Caco-2 (cell line): ENCODE results near the gene DCST1. TPM values are rescaled to one million over a fixed set of nuclear protein-coding genes. Genes with fewer than 3 reads are reported as not detected.

ENCODE experiments used
- BruUV-seq: library from RNA; stranded (reverse); fragments of 400-500 nt; replicated peaks from 2 replicates; lab custom pipeline; 2021; lab: Mats Ljungman, UMichigan
- CTCF ChIA-PET: fragments of 300-600 bp; sonication (Branson Sonifier 250); formaldehyde crosslinking; loops from one replicate; lab custom pipeline; 2022; ENCODE audit warnings: antibody characterized with exemption; lab: Charles Lee
- POLR2A ChIA-PET: fragments of 300-600 bp; sonication (Branson Sonifier 250); formaldehyde crosslinking; loops from one replicate; lab custom pipeline; 2022; ENCODE audit warnings: antibody characterized with exemption; lab: Charles Lee
- DNase-seq, 2 experiments: peaks; one replicate each; pipeline versions ENCODE4 v3.0.0 to v3.0.0-alpha.2; 2020 to 2022
- H3K27me3 ChIP-seq: replicated peaks from 2 replicates; pipeline ENCODE4 v1.6.0; 2011; ENCODE audit warnings: low read length; ENCODE audit not compliant: control insufficient read depth, insufficient read depth
- H3K36me3 ChIP-seq: 2 replicates; pipeline ENCODE4 v1.5.1; 2011; ENCODE audit warnings: low read length; ENCODE audit not compliant: control insufficient read depth, insufficient read depth
- H3K4me1 ChIP-seq: fragments of 250-450 bp; sonication (Bioruptor Pico); 2 replicates; pipeline ENCODE4 v1.5.1; 2020; ENCODE audit warnings: mild to moderate bottlenecking
- H3K4me3 ChIP-seq: 2 replicates; pipeline ENCODE4 v1.5.1; 2011; ENCODE audit warnings: low read depth, mild to moderate bottlenecking, control low read depth, low read length
- H3K9me3 ChIP-seq: fragments of 250-450 bp; sonication (Bioruptor Pico); 2 replicates; pipeline ENCODE4 v1.5.1; 2020; ENCODE audit warnings: mild to moderate bottlenecking, moderate library complexity
- H3K27ac Mint-ChIP-seq: one replicate; pipeline ENCODE4 v1.8.0; 2022; ENCODE audit warnings: mixed read lengths; ENCODE audit not compliant: unreplicated experiment
- H3K27me3 Mint-ChIP-seq: one replicate; pipeline ENCODE4 v1.8.0; 2022; ENCODE audit warnings: mixed read lengths; ENCODE audit not compliant: insufficient read depth, unreplicated experiment
- H3K36me3 Mint-ChIP-seq: one replicate; pipeline ENCODE4 v1.8.0; 2022; ENCODE audit warnings: mild to moderate bottlenecking, mixed read lengths; ENCODE audit not compliant: insufficient read depth, unreplicated experiment
- H3K4me1 Mint-ChIP-seq: one replicate; pipeline ENCODE4 v1.8.0; 2022; ENCODE audit warnings: low read depth, mixed read lengths; ENCODE audit not compliant: unreplicated experiment
- H3K4me3 Mint-ChIP-seq: one replicate; pipeline ENCODE4 v1.8.0; 2022; ENCODE audit warnings: mild to moderate bottlenecking, moderate library complexity, mixed read lengths; ENCODE audit not compliant: unreplicated experiment
- H3K9me3 Mint-ChIP-seq: one replicate; pipeline ENCODE4 v1.8.0; 2022; ENCODE audit warnings: mixed read lengths; ENCODE audit not compliant: unreplicated experiment
- CTCF ChIP-seq, 2 experiments: fragments of 200-600 bp in 1 of 2; IDR thresholded peaks; 1 replicate in 1 of 2; 2 replicates in 1 of 2; pipeline versions ENCODE4 v1.5.1 to v1.8.0; 2011 to 2022; ENCODE audit warnings: antibody characterized with exemption in 1 of 2, control low read depth in 1 of 2, inconsistent platforms in 1 of 2, low read depth in 1 of 2, low read length in 1 of 2, mild to moderate bottlenecking in 1 of 2, moderate library complexity in 1 of 2; ENCODE audit not compliant: insufficient read depth in 1 of 2, severe bottlenecking in 1 of 2, unreplicated experiment in 1 of 2
- intact Hi-C: fragments of 100-400 bp; cut with micrococcal nuclease; formaldehyde crosslinking; loops from one replicate; pipeline ENCODE4 v1.10.0; 2022; ENCODE audit not compliant: unreplicated experiment
- total RNA-seq: library from RNA; stranded (reverse); gene quantifications from 2 replicates; pipeline ENCODE4 v1.2.3, GENCODE V29; 2022

The DCST1 gene
- total RNA-seq, 1 experiment from 2014 or later: not detected

GRCh38 chr1:155085504-155086127, 52.0 kb downstream of the DCST1 start:
- Mint-ChIP-seq H3K9me3 (no peaks in the 10 kb centered on the region), H3K4me1 (peaks cover 8% of the 10 kb centered on the region), H3K27ac (peak overlapping the region; percentile 83), H3K36me3 (peaks cover 14% of the 10 kb centered on the region), H3K27me3 (peaks cover 11% of the 10 kb centered on the region), H3K4me3 (peak overlapping the region; percentile 94)
- Histone ChIP-seq H3K36me3 (no peaks in the 10 kb centered on the region), H3K27me3 (0 out of 2 replicates have a peak, but pooled peaks cover 2% of the 10 kb centered on the region), H3K9me3 (no peaks in the 10 kb centered on the region), H3K4me3 (peak overlapping the region; percentile 64), H3K4me1 (peaks cover 28% of the 10 kb centered on the region)
- CTCF ChIA-PET: interaction anchor here (0.6 to 2.5 kb wide), 17 partner anchors 10 to 130 kb away, joined by 3 to 39 read pairs (median 7); partner anchors contain the start of genes ADAM15, EFNA4, FLAD1 and KRTCAP2
- POLR2A ChIA-PET: interaction anchor here (0.7 to 1.4 kb wide), 3 partner anchors 45 to 112 kb away, joined by 3 to 7 read pairs (median 6); partner anchors contain the start of gene KRTCAP2
- intact Hi-C loops: loop anchor here (10.0 kb wide), 2 partner anchors 211 to 421 kb away; partner anchors contain the start of gene KCNN3
- no peak for TF ChIP-seq CTCF (IDR thresholded peaks at IDR 0.05; ENCODE audit: insufficient read depth in 1 of 2, low read depth in 1 of 2, low read length in 1 of 2, severe bottlenecking in 1 of 2, unreplicated experiment in 1 of 2)
- DNase-seq: peak; percentile 51 to 70
- no TSS peak for BruUV-seq

GRCh38 chr1:155086128-155086741, 52.6 kb downstream of the DCST1 start:
- peak overlapping the region; percentile 94 for H3K4me3 Mint-ChIP-seq
- H3K4me1 ChIP-seq: peaks cover 27% of the 10 kb centered on the region

More at GRCh38 chr1:155086128-155086741, 52.6 kb downstream of the DCST1 start:
- peak; percentile 97 to 98 for TF ChIP-seq CTCF (IDR thresholded peaks at IDR 0.05; ENCODE audit: insufficient read depth in 1 of 2, low read depth in 1 of 2, low read length in 1 of 2, severe bottlenecking in 1 of 2, unreplicated experiment in 1 of 2)
- Mint-ChIP-seq H3K36me3 (peaks cover 13% of the 10 kb centered on the region), H3K9me3 (no peaks in the 10 kb centered on the region), H3K27ac (no peak overlapping the region), H3K4me1 (peaks cover 9% of the 10 kb centered on the region), H3K27me3 (peaks cover 11% of the 10 kb centered on the region)
- POLR2A ChIA-PET: no interaction called here
- Histone ChIP-seq H3K36me3 (no peaks in the 10 kb centered on the region), H3K9me3 (no peaks in the 10 kb centered on the region), H3K27me3 (0 out of 2 replicates have a peak, but pooled peaks cover 2% of the 10 kb centered on the region), H3K4me3 (peak overlapping the region; percentile 64)
- CTCF ChIA-PET: interaction anchor here (2.1 to 2.5 kb wide), 3 partner anchors 22 to 87 kb away, joined by 18 to 39 read pairs (median 27); partner anchors contain the start of genes EFNA4 and KRTCAP2
- intact Hi-C loops: loop anchor here (10.0 kb wide), 2 partner anchors 211 to 421 kb away; partner anchors contain the start of gene KCNN3
- DNase-seq: peak; percentile 72 to 85
- BruUV-seq: no TSS peak
